ENCODE results near the gene PTGES2.

GRCh38 chr9:128107468-128108268 lies 19.9 kb downstream of the PTGES2 start:
- TF ChIP-seq CTCF (IDR thresholded peaks at IDR 0.05) (no peak), POLR2A (IDR thresholded peaks at IDR 0.05) (no peak)
